IPS-15b (cell line): ENCODE results near the gene MKLN1.

Experiments used
- H3K27me3 ChIP-seq: one replicate; pipeline ENCODE4 v1.6.1; 2013; ENCODE audit warnings: low read length; ENCODE audit not compliant: control insufficient read depth, insufficient read depth
- H3K36me3 ChIP-seq: one replicate; pipeline ENCODE4 v1.6.1; 2013; ENCODE audit warnings: low read length; ENCODE audit not compliant: control insufficient read depth, insufficient read depth
- H3K4me1 ChIP-seq: one replicate; pipeline ENCODE4 v1.6.1; 2013; ENCODE audit warnings: mild to moderate bottlenecking, low read length; ENCODE audit not compliant: control insufficient read depth, insufficient read depth
- H3K4me3 ChIP-seq: one replicate; pipeline ENCODE4 v1.5.1; 2013; ENCODE audit warnings: low read depth, low read length
- H3K9ac ChIP-seq: one replicate; pipeline ENCODE4 v1.6.1; 2013; ENCODE audit warnings: low read depth, mild to moderate bottlenecking, low read length
- H3K9me3 ChIP-seq: one replicate; pipeline ENCODE4 v1.6.1; 2013; ENCODE audit warnings: mild to moderate bottlenecking, low read length; ENCODE audit not compliant: control insufficient read depth, insufficient read depth

The MKLN1 gene

DNA sequence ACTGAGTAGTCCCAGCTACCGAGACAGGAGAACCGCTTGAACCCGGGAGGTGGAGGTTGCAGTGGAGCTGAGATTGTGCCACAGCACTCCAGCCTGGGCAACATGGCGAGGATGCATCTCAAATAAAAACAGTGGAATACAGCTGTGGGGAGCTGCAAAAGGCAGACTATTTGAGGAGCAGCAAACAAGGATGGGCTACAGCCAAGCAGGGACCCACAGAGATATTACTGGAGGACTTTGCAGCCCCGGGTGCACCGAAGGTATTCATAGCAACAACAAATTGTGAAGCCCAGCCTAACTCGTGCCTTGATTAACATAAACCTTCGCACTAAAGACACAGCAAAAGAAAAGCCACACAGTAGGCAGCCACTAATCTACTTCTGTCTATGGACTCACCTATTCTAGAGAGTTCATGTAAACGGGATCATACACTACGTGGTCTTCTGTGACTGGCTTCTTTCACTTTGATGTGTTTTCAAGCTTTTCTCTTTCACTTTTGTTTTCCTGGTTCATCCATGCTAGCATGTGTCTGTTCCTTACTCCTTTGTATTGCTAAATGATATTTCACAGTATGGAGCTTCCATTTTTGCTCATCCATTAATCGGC, 194.8 kb downstream of the MKLN1 start:
- H3K36me3 ChIP-seq, result peaks cover 4% of the 10 kb centered on the region
- no peaks in the 10 kb centered on the region for H3K27me3 ChIP-seq
- H3K9me3 ChIP-seq, result no peaks in the 10 kb centered on the region
- peaks cover 44% of the 10 kb centered on the region for H3K4me1 ChIP-seq
- H3K9ac ChIP-seq, result no peak overlapping the region
- no peak overlapping the region for H3K4me3 ChIP-seq

DNA sequence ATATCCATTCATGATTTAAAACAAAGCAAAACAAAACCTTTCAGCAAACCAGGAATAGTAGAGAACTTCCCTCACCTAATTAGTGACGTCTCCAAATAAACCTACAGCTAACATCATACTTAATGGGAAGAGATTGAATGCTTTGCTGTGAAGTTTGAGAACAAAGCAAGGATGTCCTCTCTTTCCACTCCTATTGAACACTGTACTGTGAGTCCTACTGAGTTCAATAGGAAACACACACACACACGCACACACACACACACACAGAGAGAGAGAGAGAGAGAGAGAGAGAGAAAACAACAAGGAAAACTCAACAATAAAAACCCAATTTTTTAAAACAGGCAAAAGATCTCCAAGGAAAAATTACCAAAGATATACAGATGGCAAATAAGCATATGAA, 196.4 kb downstream of the MKLN1 start:
- Histone ChIP-seq H3K9ac (no peak overlapping the region), H3K36me3 (peaks cover 4% of the 10 kb centered on the region), H3K9me3 (no peaks in the 10 kb centered on the region), H3K4me1 (peaks cover 47% of the 10 kb centered on the region), H3K27me3 (no peaks in the 10 kb centered on the region), H3K4me3 (no peak overlapping the region)

DNA sequence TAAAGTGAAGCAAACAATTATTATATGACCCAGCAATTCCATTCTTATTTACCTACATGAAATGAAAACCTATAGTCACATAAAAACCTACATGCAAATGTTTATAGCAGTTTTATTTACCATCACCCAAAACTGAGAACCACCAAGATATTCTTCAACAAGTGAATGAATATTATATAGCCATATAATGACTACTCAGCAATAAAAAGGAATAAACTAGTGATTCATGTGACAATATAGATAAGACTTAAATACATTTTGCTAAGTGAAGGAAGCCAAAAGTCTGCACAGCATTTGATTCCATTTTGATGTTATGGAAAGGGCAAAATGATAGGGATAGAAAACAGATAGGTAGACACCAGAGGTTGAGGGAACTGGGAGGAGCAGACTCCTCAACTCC, 197.0 kb downstream of the MKLN1 start:
- no peaks in the 10 kb centered on the region for H3K27me3 ChIP-seq
- peaks cover 43% of the 10 kb centered on the region for H3K4me1 ChIP-seq
- H3K36me3 ChIP-seq, result peaks cover 7% of the 10 kb centered on the region
- no peak overlapping the region for H3K4me3 ChIP-seq
- H3K9ac ChIP-seq, result no peak overlapping the region
- H3K9me3 ChIP-seq, result no peaks in the 10 kb centered on the region

DNA sequence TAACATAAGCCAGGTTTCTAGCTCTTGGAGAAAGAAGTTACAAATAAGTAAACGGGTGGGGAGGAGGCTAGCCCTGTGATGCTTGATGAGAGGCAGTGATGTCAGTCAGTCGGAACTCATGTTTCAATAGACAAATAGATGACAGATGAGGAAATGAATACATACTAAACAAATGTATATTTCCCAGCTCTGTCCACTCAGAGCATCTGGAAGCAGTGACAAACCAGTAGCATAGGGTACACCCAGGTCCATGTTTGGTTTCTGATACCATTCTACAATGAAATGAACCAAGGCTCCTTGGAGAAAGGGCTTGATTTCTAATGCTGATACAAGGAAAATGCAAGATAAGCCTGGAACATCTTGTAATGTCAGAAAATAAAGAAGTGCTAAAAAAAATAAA, 198.1 kb downstream of the MKLN1 start:
- no peak overlapping the region for H3K4me3 ChIP-seq
- no peak overlapping the region for H3K9ac ChIP-seq
- H3K36me3 ChIP-seq, result peaks cover 5% of the 10 kb centered on the region
- peaks cover 36% of the 10 kb centered on the region for H3K4me1 ChIP-seq
- H3K27me3 ChIP-seq, result no peaks in the 10 kb centered on the region
- H3K9me3 ChIP-seq, result no peaks in the 10 kb centered on the region

DNA sequence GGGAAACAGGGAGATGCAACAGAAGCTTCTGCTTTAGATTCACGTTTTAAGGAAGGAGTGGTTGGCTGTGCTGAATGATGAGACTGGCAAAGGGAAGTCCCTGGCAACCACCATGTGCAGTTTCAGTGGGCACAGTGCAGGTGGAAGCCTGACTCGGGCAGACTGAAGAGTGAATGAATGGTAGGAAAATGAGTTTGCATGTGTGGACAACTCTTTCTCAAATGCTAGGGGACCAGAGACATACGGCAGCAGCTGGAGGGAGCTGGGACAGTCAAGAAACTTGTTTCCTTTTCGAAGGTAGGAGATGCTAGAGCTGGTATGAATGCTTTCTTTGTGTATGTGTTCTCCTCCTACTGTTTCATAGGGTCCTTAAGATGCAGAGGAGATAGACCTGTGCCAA, 199.8 kb downstream of the MKLN1 start:
- H3K4me1 ChIP-seq, result peaks cover 32% of the 10 kb centered on the region
- no peaks in the 10 kb centered on the region for H3K9me3 ChIP-seq

DNA sequence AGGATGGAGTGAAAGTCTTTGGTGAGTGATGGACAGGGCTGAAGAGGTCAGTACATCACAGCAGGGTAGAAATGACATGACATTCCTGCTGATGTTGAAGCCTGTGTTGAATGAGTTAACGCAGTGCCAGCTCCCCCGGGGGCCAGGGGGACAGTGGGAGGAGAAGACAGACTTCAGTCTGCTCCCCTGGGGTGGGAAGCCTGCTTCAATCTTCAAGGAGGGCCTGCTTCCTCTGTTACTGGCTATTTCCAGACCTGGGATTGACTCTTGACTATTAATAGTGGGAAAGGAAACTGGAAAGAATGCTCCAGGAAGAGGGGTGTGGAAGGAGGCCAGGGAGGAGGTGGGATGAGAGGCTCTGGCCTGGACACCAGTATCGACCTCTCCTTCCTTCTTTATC, 201.5 kb downstream of the MKLN1 start:
- H3K36me3 ChIP-seq, result peaks cover 26% of the 10 kb centered on the region

More for the DNA sequence above, 199.8 kb downstream of the MKLN1 start:
- Histone ChIP-seq H3K4me3 (no peak overlapping the region), H3K27me3 (no peaks in the 10 kb centered on the region), H3K36me3 (peaks cover 11% of the 10 kb centered on the region), H3K9ac (no peak overlapping the region)

DNA sequence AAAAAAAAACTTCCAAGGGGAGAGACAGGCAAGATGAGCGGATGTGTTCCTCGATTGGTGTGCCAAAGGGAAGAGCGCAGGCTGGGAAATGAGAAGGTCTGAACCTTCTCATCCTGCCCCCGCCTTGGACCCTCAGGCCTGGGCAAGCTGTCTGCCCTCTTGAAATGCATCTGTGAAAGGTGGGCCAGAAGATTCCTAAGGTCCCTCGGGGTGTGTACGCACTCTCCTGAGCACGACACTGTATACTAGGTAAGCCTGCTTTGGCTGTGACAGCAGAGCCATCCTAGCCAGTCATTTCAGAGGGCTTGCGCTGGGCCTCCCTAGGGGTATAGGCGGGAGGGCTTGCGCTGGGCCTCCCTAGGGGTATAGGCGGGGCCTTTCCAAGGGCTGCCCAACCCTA, 201.9 kb downstream of the MKLN1 start:
- Histone ChIP-seq H3K9me3 (no peaks in the 10 kb centered on the region), H3K27me3 (no peaks in the 10 kb centered on the region), H3K36me3 (peaks cover 26% of the 10 kb centered on the region), H3K4me1 (peaks cover 23% of the 10 kb centered on the region), H3K9ac (no peak overlapping the region), H3K4me3 (no peak overlapping the region)

More for the DNA sequence above, 201.5 kb downstream of the MKLN1 start:
- Histone ChIP-seq H3K9me3 (no peaks in the 10 kb centered on the region), H3K4me1 (peaks cover 27% of the 10 kb centered on the region), H3K4me3 (no peak overlapping the region), H3K9ac (no peak overlapping the region), H3K27me3 (no peaks in the 10 kb centered on the region)

DNA sequence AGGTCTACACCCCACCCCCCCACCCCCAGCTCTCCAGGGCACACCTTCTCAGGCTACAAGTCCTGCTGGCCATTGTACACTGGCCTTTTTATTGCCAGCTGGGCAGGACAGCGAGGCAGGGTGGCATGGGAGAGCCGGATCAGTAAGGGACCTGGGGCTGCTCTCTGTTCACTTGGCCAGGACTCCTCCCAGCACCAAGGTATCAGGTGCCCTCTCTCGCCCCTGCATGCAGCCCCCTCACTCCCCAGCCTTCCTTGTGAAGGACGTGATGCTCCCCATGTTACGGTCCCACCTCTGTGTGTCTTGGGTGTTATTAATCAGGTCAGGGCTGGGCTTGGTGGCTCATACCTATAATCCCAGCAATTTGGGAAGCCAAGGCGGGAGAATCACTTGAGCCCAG, 202.5 kb downstream of the MKLN1 start:
- Histone ChIP-seq H3K9ac (no peak overlapping the region), H3K27me3 (no peaks in the 10 kb centered on the region), H3K36me3 (peaks cover 29% of the 10 kb centered on the region), H3K9me3 (no peaks in the 10 kb centered on the region), H3K4me1 (peaks cover 25% of the 10 kb centered on the region), H3K4me3 (no peak overlapping the region)

DNA sequence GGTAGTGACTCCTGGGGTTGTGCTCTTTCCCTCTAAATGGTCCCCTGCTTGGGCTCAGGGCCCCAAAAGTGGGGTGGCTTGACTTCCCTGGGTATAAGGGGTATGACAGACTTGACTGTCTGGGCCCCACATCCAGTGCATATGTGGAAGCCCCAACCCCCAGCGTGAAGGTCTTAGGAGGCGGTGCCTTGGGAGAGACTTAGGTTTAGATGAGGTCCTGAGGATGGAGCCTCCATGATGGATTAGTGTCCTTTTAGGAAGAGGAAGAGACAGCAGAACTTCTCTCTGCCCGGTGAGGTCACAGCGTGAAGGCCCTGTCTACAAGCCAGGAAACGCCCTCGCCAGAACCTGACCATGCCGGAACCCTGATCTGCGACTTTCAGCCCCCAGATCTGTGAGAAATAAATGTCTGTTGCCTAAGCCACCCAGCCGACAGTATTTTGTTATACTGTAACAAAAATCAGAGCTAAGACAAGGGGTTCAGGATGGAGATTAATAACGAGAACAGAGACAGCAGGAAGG, 205.0 kb downstream of the MKLN1 start:
- Histone ChIP-seq H3K9me3 (no peaks in the 10 kb centered on the region), H3K4me1 (peaks cover 21% of the 10 kb centered on the region), H3K4me3 (no peak overlapping the region), H3K27me3 (no peaks in the 10 kb centered on the region), H3K9ac (no peak overlapping the region), H3K36me3 (peaks cover 50% of the 10 kb centered on the region)

DNA sequence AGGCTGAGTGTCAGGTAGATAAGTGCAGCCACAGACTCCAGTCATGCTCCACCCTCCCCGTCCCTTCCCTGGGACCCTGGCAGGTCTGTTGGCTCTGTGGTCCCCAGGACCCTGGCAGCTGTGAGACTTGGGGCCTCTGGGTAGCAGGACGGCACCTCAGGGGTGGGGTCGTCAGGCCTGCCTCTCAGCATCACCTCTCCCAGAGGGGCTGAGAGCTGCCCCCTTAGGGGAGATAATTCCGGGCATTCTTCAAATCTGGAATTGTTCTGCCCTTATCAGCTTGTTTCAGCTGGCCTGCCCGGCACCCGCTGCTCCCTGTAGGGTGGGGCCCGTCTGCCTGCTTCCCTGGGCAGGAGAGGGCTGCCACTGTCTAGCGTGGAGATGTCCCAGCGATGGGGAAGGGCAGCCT, 205.5 kb downstream of the MKLN1 start:
- H3K9ac ChIP-seq, result no peak overlapping the region
- H3K36me3 ChIP-seq, result peaks cover 55% of the 10 kb centered on the region
- no peak overlapping the region for H3K4me3 ChIP-seq
- H3K4me1 ChIP-seq, result peaks cover 21% of the 10 kb centered on the region
- H3K27me3 ChIP-seq, result no peaks in the 10 kb centered on the region
- no peaks in the 10 kb centered on the region for H3K9me3 ChIP-seq

DNA sequence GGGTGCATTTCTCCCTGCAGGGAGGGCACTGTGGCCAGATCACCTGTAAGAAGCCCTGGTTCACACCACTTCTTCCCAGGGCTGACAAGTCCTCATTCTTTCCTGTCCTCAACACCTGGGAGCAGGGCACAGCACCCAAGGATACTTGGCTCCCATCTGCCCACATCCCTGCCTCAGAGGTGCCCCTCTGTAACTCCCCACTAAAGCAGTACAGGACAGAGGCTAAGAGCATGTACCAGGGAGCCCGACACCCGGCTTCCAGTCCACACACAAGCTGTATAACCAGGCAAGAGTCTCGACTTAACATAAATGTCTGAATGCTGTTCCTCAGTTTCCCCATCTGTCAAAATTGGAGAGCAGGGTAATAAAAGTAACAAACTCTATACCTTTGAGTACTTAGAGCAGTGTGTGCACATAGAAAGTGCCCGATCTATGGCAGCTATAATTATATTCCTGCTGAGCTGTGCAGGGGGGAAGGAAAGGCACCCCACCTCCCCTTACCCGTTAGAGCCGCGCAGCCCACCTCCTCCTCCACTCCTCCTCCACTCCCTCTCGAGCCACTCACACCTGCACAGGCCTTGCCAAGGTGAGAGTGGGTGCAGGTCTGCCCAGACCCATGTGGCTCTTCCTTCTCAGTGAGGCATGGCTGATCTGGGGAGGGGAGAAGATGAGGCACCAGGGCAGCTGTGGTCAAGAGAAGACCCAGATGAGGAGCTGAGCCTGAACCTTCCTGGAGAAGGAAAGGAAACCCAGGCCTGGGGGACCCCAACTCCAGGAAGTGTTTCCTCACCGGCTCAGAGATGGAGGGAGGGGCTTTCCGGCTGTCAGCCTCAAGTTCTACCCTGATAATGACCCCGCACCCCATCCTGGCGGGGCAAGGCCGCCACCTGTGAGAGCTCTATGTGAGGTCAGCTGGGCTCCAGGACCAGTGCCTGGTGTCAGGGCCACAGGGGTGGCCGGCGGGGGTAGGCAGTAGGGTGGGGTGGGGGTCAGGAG, 206.2 kb downstream of the MKLN1 start:
- Histone ChIP-seq H3K4me1 (peaks cover 20% of the 10 kb centered on the region), H3K36me3 (peaks cover 61% of the 10 kb centered on the region), H3K27me3 (no peaks in the 10 kb centered on the region), H3K4me3 (no peak overlapping the region), H3K9ac (no peak overlapping the region), H3K9me3 (no peaks in the 10 kb centered on the region)
